MCF 10A (cell line): ENCODE measurements around the gene DNAJB13. TPM values are rescaled to one million over a fixed set of nuclear protein-coding genes. Genes with fewer than 3 reads are reported as not detected.

Source experiments
- BruUV-seq: library from RNA; stranded (reverse); fragments of 400-500 nt; replicated peaks from 2 replicates; lab custom pipeline; 2021; lab: Mats Ljungman, UMichigan
- CTCF ChIA-PET: fragments of 300-600 bp; sonication (Branson Sonifier 250); formaldehyde crosslinking; extraction: SDS; loops from one replicate; lab custom pipeline; 2021; ENCODE audit warnings: antibody characterized with exemption, inconsistent platforms; lab: Yijun Ruan, JAX
- POLR2A ChIA-PET: fragments of 300-600, 350-650 bp; sonication (Branson Sonifier 250); formaldehyde crosslinking; extraction: SDS; loops from one replicate; lab custom pipeline; 2020; ENCODE audit warnings: antibody characterized with exemption, inconsistent platforms; lab: Yijun Ruan, JAX
- DNase-seq: peaks from one replicate; pipeline ENCODE4 v3.0.0-alpha.2; 2018; ENCODE audit not compliant: unreplicated experiment
- H3K27ac Mint-ChIP-seq: one replicate; pipeline ENCODE4 v1.8.0; 2022; ENCODE audit warnings: mild to moderate bottlenecking, low read depth, mixed read lengths; ENCODE audit not compliant: unreplicated experiment
- H3K27me3 Mint-ChIP-seq: one replicate; pipeline ENCODE4 v1.8.0; 2022; ENCODE audit warnings: mixed read lengths; ENCODE audit not compliant: insufficient read depth, unreplicated experiment
- H3K36me3 Mint-ChIP-seq: one replicate; pipeline ENCODE4 v1.8.0; 2022; ENCODE audit warnings: mild to moderate bottlenecking, moderate library complexity, mixed read lengths; ENCODE audit not compliant: insufficient read depth, unreplicated experiment
- H3K4me1 Mint-ChIP-seq: one replicate; pipeline ENCODE4 v1.8.0; 2022; ENCODE audit warnings: mixed read lengths; ENCODE audit not compliant: insufficient read depth, unreplicated experiment
- H3K4me3 Mint-ChIP-seq: one replicate; pipeline ENCODE4 v1.8.0; 2022; ENCODE audit warnings: mild to moderate bottlenecking, moderate library complexity, mixed read lengths; ENCODE audit not compliant: unreplicated experiment
- H3K9me3 Mint-ChIP-seq: one replicate; pipeline ENCODE4 v1.8.0; 2022; ENCODE audit warnings: mixed read lengths; ENCODE audit not compliant: unreplicated experiment
- CTCF ChIP-seq: fragments of 200-600 bp; IDR thresholded peaks from one replicate; pipeline ENCODE4 v1.8.0; 2022; ENCODE audit warnings: antibody characterized with exemption, mild to moderate bottlenecking; ENCODE audit not compliant: unreplicated experiment
- intact Hi-C: fragments of 100-400 bp; cut with micrococcal nuclease; formaldehyde crosslinking; loops from 2 replicates; pipeline ENCODE4 v1.14.1; 2022
- total RNA-seq: library from RNA; stranded (reverse); gene quantifications from 2 replicates; pipeline ENCODE4 v1.2.3, GENCODE V29; 2022

Gene DNAJB13
- total RNA-seq, 1 experiment from 2014 or later = 0.30 TPM

DNA sequence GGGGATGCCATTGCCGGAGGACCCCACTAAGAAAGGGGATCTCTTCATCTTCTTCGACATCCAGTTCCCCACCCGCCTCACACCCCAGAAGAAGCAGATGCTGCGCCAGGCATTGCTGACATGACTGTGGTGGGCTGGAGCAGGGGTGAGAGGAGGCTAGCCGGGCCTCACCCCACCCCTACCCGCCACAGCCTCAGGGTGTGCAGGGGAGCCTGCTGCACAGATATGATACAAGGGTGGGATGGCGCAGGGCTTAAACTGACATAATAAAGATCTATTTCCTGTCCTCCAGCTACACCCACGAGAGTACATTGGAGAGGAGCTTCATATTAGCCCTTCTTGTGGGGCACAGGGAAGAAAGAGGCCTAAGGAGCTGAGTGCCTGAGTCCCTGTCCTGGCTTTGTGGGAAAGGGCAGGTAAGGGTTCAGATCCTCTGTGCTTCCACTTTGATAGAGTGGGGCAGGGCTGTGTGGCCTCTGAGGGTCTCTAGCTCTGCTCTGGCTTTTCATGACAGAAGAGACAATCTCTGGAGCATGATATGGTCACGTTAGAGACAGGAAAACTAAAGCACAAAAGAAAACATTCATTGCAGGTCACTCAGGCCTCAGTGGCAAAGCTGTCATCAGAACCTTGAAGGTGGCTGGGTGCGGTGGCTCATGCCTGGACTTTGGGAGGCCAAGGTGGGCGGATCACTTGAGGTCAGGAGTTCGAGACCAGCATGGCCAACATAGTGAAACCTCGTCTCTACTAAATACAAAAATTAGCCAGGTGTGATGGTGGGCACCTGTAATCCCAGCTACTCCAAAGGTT is 19.4 kb downstream of the DNAJB13 start:
- POLR2A ChIA-PET = interaction anchor here (0.5 to 0.7 kb wide), 2 partner anchors 176 to 184 kb away, joined by 3 to 4 read pairs; no protein-coding TSS in a partner anchor
- Mint-ChIP-seq H3K27ac (no peak overlapping the region), H3K4me1 (peaks cover 11% of the 10 kb centered on the region), H3K9me3 (no peaks in the 10 kb centered on the region), H3K4me3 (no peak overlapping the region), H3K27me3 (no peaks in the 10 kb centered on the region), H3K36me3 (no peaks in the 10 kb centered on the region)
- DNase-seq = no peak
- BruUV-seq = no TSS peak
- CTCF ChIA-PET = no interaction called here
- intact Hi-C loops = no loop called here
- no peak for TF ChIP-seq CTCF

GRCh38 chr11:73971175-73971719 is 20.4 kb downstream of the DNAJB13 start:
- intact Hi-C loops = no loop called here
- Mint-ChIP-seq H3K27me3 (no peaks in the 10 kb centered on the region), H3K9me3 (no peaks in the 10 kb centered on the region), H3K27ac (no peak overlapping the region), H3K4me3 (no peak overlapping the region), H3K4me1 (peaks cover 11% of the 10 kb centered on the region), H3K36me3 (no peaks in the 10 kb centered on the region)
- POLR2A ChIA-PET = no interaction called here
- TF ChIP-seq CTCF = no peak
- no TSS peak for BruUV-seq
- DNase-seq = no peak
- CTCF ChIA-PET = no interaction called here

DNA sequence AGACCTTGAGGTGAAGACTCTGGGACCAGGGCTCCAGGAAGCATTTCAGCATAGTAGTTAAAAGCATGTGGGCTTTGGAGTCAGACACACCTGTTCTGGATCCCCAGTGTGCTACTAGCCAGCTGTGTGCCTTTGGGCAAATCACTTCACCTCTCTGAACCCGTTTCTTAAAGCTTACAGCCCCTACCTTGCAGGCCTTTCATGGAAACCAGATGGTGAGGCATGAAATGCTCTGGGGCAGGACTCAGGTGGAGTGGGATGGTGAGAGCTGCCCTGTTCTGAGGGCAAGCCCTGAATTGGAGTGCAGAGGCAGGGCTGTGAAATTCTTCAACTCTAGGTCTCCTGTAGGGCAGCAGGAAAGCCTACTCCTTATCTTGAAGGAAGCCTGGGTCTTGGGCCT is 21.4 kb downstream of the DNAJB13 start:
- H3K27me3 Mint-ChIP-seq = no peaks in the 10 kb centered on the region
- CTCF ChIA-PET = interaction anchor here (1.2 kb wide), 1 partner anchor 8 kb away, joined by 8 read pairs; no protein-coding TSS in a partner anchor
- no peaks in the 10 kb centered on the region for H3K36me3 Mint-ChIP-seq
- POLR2A ChIA-PET = no interaction called here
- BruUV-seq = no TSS peak
- intact Hi-C loops = no loop called here
- TF ChIP-seq CTCF = no peak
- H3K27ac Mint-ChIP-seq = no peak overlapping the region
- H3K4me3 Mint-ChIP-seq = no peak overlapping the region
- no peaks in the 10 kb centered on the region for H3K9me3 Mint-ChIP-seq
- H3K4me1 Mint-ChIP-seq = peaks cover 11% of the 10 kb centered on the region
- DNase-seq = no peak
